ENCODE results near the gene ARG2. TPM values are rescaled to one million over a fixed set of nuclear protein-coding genes. Genes with fewer than 3 reads are reported as not detected.

Gene ARG2
- total and polyA plus RNA-seq, 2 donors (not counting 1 experiment from before 2014, with no cell fraction given) = 1.9 to 8.4 TPM

DNA sequence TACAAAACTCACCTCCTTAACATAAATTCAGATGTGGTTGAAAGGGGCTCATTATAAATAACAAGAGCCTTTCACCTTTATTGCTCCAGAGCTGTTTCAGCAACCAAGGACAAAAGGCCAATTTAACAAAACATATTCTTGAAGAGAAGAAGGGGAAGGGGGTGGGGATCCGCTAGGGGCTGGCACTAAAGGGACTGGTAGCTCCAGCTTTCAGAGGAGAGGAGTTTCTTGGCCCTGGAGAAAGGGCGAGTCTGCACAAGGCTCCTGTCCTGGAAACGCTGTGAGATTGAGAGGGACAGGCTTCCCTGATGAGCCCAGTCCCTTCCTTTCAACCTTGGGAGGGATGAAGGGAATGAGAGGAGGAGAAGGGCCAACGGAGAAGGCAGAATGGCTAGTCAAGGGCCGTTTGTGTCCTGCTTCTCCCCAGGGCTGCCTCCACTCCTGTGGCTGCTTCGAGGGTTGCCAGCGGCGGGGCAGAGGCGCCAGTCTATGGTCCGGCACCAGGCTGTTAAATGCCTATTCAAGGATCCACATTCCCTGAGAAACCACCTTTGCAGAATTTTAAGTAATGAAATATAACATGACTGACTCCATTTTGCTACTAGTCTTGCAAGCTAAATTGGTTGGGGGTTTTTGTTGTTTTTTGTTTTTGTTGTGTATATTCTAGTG lies 9.9 kb upstream of the ARG2 start:
- no peaks in the 10 kb centered on the region for H3K9me3 ChIP-seq (ENCODE audit: control insufficient read depth, insufficient read depth, low read depth, low read length)
- H3K27ac ChIP-seq (ENCODE audit: insufficient read depth, low read length) = no peak overlapping the region
- H3K4me1 ChIP-seq (ENCODE audit: control insufficient read depth, extremely low read depth, insufficient read depth, low read length) = no peaks in the 10 kb centered on the region
- no peak overlapping the region for H3K9ac ChIP-seq (ENCODE audit: insufficient read depth, low read length)
- TF ChIP-seq, protein P1, sequence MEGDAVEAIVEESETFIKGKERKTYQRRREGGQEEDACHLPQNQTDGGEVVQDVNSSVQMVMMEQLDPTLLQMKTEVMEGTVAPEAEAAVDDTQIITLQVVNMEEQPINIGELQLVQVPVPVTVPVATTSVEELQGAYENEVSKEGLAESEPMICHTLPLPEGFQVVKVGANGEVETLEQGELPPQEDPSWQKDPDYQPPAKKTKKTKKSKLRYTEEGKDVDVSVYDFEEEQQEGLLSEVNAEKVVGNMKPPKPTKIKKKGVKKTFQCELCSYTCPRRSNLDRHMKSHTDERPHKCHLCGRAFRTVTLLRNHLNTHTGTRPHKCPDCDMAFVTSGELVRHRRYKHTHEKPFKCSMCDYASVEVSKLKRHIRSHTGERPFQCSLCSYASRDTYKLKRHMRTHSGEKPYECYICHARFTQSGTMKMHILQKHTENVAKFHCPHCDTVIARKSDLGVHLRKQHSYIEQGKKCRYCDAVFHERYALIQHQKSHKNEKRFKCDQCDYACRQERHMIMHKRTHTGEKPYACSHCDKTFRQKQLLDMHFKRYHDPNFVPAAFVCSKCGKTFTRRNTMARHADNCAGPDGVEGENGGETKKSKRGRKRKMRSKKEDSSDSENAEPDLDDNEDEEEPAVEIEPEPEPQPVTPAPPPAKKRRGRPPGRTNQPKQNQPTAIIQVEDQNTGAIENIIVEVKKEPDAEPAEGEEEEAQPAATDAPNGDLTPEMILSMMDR (conservative IDR thresholded peaks at IDR 0.05 in 1 of 2, IDR thresholded peaks at IDR 0.05 in 1 of 2; ENCODE audit: low read depth in 1 of 2, low read length in 2 of 2) = no peak
- TF ChIP-seq EZH2 (IDR thresholded peaks at IDR 0.05; ENCODE audit: low read length, missing control alignments) = no peak
- H3K27me3 ChIP-seq (ENCODE audit: control insufficient read depth, insufficient read depth, low read length) = peaks cover 14% of the 10 kb centered on the region
- no peak overlapping the region for H3K4me2 ChIP-seq (ENCODE audit: extremely low read depth, insufficient read depth, low read length)
- no peak for DNase-seq (ENCODE audit: low read depth in 2 of 2)
- H3K79me2 ChIP-seq (ENCODE audit: control insufficient read depth, insufficient read depth, low read length) = no peaks in the 10 kb centered on the region
- H3K4me3 ChIP-seq (replicated peaks in 1 of 4; ENCODE audit: control extremely low read depth in 1 of 4, insufficient read depth in 1 of 4, low read depth in 3 of 4, low read length in 4 of 4) = no peak overlapping the region
- no peaks in the 10 kb centered on the region for H4K20me1 ChIP-seq (ENCODE audit: control insufficient read depth, extremely low read depth, insufficient read depth, low read length)
- no peak overlapping the region for H2AFZ ChIP-seq (ENCODE audit: low read length)
- no peaks in the 10 kb centered on the region for H3K36me3 ChIP-seq (ENCODE audit: control insufficient read depth, insufficient read depth, low read length)

GRCh38 chr14:67610491-67610890 lies 9.2 kb upstream of the ARG2 start:
- H4K20me1 ChIP-seq (ENCODE audit: control insufficient read depth, extremely low read depth, insufficient read depth, low read length) = no peaks in the 10 kb centered on the region
- H3K36me3 ChIP-seq (ENCODE audit: control insufficient read depth, insufficient read depth, low read length) = no peaks in the 10 kb centered on the region
- H3K9ac ChIP-seq (ENCODE audit: insufficient read depth, low read length) = no peak overlapping the region
- no peak for DNase-seq (ENCODE audit: low read depth in 2 of 2)
- H3K27ac ChIP-seq (ENCODE audit: insufficient read depth, low read length) = no peak overlapping the region
- H3K4me1 ChIP-seq (ENCODE audit: control insufficient read depth, extremely low read depth, insufficient read depth, low read length) = no peaks in the 10 kb centered on the region
- H3K9me3 ChIP-seq (ENCODE audit: control insufficient read depth, insufficient read depth, low read depth, low read length) = no peaks in the 10 kb centered on the region
- no peak overlapping the region for H3K4me3 ChIP-seq (replicated peaks in 1 of 4; ENCODE audit: control extremely low read depth in 1 of 4, insufficient read depth in 1 of 4, low read depth in 3 of 4, low read length in 4 of 4)
- H3K27me3 ChIP-seq (ENCODE audit: control insufficient read depth, insufficient read depth, low read length) = peaks cover 17% of the 10 kb centered on the region
- H3K79me2 ChIP-seq (ENCODE audit: control insufficient read depth, insufficient read depth, low read length) = no peaks in the 10 kb centered on the region
- H2AFZ ChIP-seq (ENCODE audit: low read length) = no peak overlapping the region
- no peak overlapping the region for H3K4me2 ChIP-seq (ENCODE audit: extremely low read depth, insufficient read depth, low read length)
- no peak for TF ChIP-seq EZH2 (IDR thresholded peaks at IDR 0.05; ENCODE audit: low read length, missing control alignments)
- TF ChIP-seq, protein P1 (conservative IDR thresholded peaks at IDR 0.05 in 1 of 2, IDR thresholded peaks at IDR 0.05 in 1 of 2; ENCODE audit: low read depth in 1 of 2, low read length in 2 of 2) = no peak

GRCh38 chr14:67618617-67619063 lies 1.1 kb upstream of the ARG2 start:
- H4K20me1 ChIP-seq (ENCODE audit: control insufficient read depth, extremely low read depth, insufficient read depth, low read length) = no peaks in the 10 kb centered on the region
- H3K4me1 ChIP-seq (ENCODE audit: control insufficient read depth, extremely low read depth, insufficient read depth, low read length) = peaks cover 13% of the 10 kb centered on the region
- no peaks in the 10 kb centered on the region for H3K36me3 ChIP-seq (ENCODE audit: control insufficient read depth, insufficient read depth, low read length)
- no peak overlapping the region for H3K4me2 ChIP-seq (ENCODE audit: extremely low read depth, insufficient read depth, low read length)
- TF ChIP-seq, protein P1 (conservative IDR thresholded peaks at IDR 0.05 in 1 of 2, IDR thresholded peaks at IDR 0.05 in 1 of 2; ENCODE audit: low read depth in 1 of 2, low read length in 2 of 2) = peak; percentile 70 to 74
- TF ChIP-seq EZH2 (IDR thresholded peaks at IDR 0.05; ENCODE audit: low read length, missing control alignments) = no peak
- peak overlapping the region; percentile 78 for H3K27ac ChIP-seq (ENCODE audit: insufficient read depth, low read length)
- H3K9ac ChIP-seq (ENCODE audit: insufficient read depth, low read length) = no peak overlapping the region
- H3K9me3 ChIP-seq (ENCODE audit: control insufficient read depth, insufficient read depth, low read depth, low read length) = no peaks in the 10 kb centered on the region
- DNase-seq (ENCODE audit: low read depth in 2 of 2) = peak; percentile 71 to 86
- H3K4me3 ChIP-seq (replicated peaks in 1 of 4; ENCODE audit: control extremely low read depth in 1 of 4, insufficient read depth in 1 of 4, low read depth in 3 of 4, low read length in 4 of 4) = no peak overlapping the region
- H3K27me3 ChIP-seq (ENCODE audit: control insufficient read depth, insufficient read depth, low read length) = peaks cover 11% of the 10 kb centered on the region
- H2AFZ ChIP-seq (ENCODE audit: low read length) = no peak overlapping the region
- no peaks in the 10 kb centered on the region for H3K79me2 ChIP-seq (ENCODE audit: control insufficient read depth, insufficient read depth, low read length)

Data from fibroblast of lung (primary cell).